AG09309 (cell line): Measurements from ENCODE around the gene MCM9.

ENCODE experiments used
- DNase-seq: peaks from one replicate; pipeline ENCODE4 v3.0.0-alpha.2; 2010; ENCODE audit warnings: low read depth
- H3K4me3 ChIP-seq: 2 replicates; pipeline ENCODE4 v1.5.1; 2011; ENCODE audit warnings: mild to moderate bottlenecking, low read depth, low read length, moderate library complexity; ENCODE audit not compliant: control insufficient read depth
- TF ChIP-seq, protein P1 (sequence below): IDR thresholded peaks from 2 replicates; pipeline ENCODE4 v1.5.1; 2011; ENCODE audit warnings: mild to moderate bottlenecking, low read depth, low read length, inconsistent platforms; ENCODE audit not compliant: insufficient read depth, control insufficient read depth; ENCODE audit errors: missing control alignments

MCM9 gene

DNA sequence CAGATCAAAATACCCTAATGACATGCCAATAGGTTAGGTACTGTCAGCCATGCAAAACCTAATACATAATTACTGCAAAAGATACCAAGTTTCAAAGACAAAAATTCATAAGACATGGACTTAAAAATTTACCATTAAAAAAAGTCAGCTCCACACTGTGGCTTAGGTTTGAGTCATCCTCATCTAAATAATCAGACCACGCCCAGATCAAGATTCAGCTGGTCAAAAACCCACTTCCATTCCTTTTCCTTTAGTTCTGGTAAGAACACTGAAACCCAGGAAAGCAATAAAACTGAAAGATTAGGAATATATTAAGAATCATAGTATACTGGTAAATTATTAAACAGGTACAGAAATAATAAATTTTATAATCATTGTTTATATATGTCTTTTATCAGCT lies 122.0 kb downstream of the MCM9 start:
- H3K4me3 ChIP-seq = no peak overlapping the region
- TF ChIP-seq, protein P1, sequence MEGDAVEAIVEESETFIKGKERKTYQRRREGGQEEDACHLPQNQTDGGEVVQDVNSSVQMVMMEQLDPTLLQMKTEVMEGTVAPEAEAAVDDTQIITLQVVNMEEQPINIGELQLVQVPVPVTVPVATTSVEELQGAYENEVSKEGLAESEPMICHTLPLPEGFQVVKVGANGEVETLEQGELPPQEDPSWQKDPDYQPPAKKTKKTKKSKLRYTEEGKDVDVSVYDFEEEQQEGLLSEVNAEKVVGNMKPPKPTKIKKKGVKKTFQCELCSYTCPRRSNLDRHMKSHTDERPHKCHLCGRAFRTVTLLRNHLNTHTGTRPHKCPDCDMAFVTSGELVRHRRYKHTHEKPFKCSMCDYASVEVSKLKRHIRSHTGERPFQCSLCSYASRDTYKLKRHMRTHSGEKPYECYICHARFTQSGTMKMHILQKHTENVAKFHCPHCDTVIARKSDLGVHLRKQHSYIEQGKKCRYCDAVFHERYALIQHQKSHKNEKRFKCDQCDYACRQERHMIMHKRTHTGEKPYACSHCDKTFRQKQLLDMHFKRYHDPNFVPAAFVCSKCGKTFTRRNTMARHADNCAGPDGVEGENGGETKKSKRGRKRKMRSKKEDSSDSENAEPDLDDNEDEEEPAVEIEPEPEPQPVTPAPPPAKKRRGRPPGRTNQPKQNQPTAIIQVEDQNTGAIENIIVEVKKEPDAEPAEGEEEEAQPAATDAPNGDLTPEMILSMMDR = no peak
- DNase-seq = no peak

DNA sequence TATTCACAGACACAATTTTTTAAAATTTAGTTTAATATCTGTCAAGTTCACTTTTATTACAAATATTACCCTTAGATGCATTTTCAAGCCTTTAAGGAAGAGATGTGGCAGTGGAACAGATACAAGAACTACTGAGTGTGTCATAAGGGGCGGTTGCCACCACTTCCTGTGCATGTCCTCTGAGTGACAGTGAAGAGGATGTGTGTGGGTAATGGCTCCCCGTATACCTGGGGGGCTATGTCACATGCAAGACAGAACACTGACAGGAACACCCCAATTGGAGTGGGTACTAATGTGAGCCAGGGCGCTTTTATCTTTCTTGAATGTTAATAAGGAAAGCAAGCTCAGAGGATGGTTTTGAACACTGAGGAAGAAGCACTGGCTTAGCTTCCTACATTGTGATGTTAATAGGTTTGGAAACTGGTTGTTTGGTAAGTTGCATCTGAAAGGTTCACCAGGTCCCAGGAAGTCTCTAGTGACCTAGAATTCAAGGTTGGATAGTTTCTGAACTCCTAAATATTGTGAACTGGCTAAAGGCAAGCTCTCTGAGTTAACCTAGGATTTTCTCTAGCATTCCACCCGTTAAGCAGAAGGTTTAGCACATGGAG lies 124.4 kb downstream of the MCM9 start:
- TF ChIP-seq, protein P1 = no peak
- no peak for DNase-seq
- no peak overlapping the region for H3K4me3 ChIP-seq

DNA sequence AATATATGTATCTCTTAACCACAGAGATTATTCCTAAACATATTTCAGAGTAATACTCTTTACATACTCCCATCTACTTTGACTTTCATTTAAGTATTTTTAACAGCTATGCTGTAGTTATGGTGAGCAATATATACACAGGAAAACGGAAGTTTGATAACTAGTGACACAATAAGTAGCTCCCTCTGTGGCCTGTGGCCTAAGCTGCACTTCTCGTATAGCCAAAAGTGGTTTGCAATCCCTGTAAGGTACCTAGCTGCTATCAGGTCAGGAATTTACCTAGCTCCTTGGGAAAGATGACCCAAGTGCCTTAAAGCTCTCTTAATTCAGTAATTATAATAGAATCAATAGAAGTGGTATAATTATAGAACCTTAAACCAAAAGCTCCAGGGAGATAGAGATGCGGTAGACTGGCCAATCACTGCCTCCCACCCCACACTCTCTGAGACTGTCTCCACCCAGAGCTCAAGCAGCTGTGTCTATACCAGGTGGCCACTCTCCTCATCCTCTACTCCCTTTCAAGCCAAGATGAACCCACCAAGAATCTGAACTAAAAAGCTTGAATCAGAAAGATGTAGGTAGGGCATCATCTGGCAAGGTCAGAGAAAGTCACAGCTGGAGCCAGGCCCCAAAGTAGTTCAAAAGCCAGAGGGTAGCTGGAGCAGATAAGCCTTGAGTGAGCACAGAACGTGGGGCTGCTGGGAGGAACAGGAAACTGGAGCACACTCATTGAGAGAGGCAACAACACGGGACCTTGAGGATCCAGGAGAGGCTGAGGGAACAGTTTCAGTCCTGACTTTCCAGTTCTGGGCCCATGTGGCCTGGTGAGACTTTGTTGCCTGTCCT lies 125.9 kb downstream of the MCM9 start:
- no peak for DNase-seq

DNA sequence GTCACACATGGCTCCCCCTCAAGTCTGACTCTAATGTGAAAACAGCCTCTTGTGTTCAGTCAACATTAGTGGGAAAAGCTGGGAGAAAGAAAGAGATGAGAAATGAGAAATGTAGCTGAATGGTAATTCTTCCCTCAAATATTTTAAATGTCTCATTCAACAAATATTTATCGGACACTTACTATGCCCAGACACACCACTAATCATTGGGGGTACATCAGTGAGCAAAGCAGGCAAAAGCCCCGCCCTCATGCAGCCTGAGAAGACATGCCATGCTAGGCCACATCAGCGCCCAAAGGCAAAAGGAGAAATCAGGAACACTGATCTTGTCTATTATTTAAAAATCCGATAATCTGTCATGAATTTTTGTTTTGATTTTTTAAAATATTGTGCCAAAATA lies 130.9 kb downstream of the MCM9 start:
- H3K4me3 ChIP-seq = no peak overlapping the region
- TF ChIP-seq, protein P1 = no peak
- DNase-seq = no peak

More for the DNA sequence above, 125.9 kb downstream of the MCM9 start:
- H3K4me3 ChIP-seq = no peak overlapping the region
- TF ChIP-seq, protein P1 = no peak

DNA sequence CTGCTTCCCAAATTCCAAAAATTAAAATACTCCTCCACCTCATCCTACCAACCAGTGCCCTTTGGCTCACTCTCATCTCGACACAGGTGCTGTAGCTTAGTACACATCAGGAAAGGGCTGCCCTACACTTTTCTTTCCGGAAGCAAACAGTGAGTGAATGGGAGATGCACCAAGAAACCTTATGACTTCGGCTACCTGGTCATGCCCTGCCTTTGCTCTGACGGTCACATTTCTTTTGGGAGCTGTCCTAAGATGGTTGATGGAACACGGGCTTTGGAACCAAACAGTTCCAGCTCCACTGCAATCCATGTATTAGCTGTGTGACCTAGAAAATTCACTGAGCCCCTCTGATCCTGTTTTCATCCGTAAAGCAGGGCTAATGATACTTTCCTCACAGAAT lies 133.7 kb downstream of the MCM9 start:
- no peak overlapping the region for H3K4me3 ChIP-seq
- TF ChIP-seq, protein P1 = no peak
- no peak for DNase-seq

DNA sequence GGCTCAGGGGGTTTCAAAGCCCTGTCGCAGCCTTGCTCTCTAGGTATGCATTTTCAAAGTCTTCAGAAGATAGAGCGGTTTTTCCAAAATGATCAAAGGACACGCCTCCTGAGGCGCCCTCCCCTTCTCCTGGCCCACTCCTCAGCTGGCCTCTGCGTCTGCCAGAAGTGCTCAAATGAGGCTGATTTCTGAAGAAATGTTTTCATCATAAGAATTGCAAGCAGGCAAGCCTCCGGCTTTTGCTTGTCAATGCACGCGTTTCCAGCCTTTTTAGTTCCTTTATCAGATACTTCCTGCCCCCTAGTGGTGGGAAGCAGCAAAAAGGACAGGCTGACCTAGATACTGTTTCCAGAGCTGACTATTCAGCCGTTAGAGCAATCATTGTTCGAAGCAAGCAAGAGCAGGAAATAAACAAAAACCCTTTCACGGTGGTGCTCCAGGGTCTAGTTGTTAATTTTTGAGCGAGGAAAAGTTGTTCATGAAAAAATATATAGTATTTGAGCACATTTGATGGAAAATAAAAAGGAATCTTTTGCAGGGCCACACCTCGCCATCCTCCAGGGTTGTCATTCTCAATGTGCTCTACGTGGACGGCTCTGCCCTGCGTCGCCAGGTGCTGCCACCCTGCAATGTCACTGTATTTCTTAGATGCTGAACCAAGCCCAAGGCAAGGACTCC lies 134.4 kb downstream of the MCM9 start:
- TF ChIP-seq, protein P1 = peak; percentile 87
- H3K4me3 ChIP-seq = no peak overlapping the region
- peak; percentile 56 for DNase-seq
